Measurements from ENCODE around the gene ALPP.

DNA sequence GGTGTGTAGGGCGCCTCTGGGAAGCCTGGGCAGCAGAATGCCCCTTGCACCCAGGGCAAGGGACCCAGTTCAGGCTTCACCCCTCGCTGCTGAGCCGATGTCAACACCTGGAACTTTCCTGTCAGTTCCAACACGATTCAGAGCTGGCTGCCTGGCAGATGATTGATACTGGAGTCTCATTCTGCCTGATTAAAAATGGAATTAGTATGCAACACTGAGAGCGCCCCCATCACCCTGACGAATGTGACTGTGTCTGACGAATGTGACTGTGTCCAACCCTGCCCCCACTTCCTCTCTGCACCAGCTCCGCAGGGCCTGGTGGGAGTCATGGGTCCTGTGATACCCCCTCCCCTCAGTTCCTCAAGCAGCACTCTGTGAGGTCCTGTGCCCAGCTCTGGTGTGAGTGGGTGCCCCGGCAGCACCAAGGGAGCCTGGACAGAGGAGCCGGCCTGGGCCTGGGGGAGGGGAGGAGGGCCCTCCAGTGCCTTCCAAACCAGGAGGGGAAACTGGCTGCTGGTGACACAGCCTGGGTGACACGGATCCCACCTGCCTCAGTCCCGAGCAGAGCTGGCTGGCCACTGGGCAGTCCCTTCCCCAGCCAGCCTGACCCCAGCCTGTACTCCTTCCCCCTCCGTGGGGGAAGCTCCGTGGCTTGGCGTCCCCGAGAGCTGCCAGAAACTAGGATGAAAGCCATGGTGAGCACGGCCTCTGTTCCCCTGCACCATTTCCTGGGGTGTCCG, 41.4 kb upstream of the ALPP start:
- TF ChIP-seq, protein P1, sequence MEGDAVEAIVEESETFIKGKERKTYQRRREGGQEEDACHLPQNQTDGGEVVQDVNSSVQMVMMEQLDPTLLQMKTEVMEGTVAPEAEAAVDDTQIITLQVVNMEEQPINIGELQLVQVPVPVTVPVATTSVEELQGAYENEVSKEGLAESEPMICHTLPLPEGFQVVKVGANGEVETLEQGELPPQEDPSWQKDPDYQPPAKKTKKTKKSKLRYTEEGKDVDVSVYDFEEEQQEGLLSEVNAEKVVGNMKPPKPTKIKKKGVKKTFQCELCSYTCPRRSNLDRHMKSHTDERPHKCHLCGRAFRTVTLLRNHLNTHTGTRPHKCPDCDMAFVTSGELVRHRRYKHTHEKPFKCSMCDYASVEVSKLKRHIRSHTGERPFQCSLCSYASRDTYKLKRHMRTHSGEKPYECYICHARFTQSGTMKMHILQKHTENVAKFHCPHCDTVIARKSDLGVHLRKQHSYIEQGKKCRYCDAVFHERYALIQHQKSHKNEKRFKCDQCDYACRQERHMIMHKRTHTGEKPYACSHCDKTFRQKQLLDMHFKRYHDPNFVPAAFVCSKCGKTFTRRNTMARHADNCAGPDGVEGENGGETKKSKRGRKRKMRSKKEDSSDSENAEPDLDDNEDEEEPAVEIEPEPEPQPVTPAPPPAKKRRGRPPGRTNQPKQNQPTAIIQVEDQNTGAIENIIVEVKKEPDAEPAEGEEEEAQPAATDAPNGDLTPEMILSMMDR (IDR thresholded peaks at IDR 0.05; ENCODE audit: insufficient read depth, low read length), result no peak
- TF ChIP-seq GABPA (IDR thresholded peaks at IDR 0.05; ENCODE audit: low read depth), result no peak
- TF ChIP-seq, protein P2, sequence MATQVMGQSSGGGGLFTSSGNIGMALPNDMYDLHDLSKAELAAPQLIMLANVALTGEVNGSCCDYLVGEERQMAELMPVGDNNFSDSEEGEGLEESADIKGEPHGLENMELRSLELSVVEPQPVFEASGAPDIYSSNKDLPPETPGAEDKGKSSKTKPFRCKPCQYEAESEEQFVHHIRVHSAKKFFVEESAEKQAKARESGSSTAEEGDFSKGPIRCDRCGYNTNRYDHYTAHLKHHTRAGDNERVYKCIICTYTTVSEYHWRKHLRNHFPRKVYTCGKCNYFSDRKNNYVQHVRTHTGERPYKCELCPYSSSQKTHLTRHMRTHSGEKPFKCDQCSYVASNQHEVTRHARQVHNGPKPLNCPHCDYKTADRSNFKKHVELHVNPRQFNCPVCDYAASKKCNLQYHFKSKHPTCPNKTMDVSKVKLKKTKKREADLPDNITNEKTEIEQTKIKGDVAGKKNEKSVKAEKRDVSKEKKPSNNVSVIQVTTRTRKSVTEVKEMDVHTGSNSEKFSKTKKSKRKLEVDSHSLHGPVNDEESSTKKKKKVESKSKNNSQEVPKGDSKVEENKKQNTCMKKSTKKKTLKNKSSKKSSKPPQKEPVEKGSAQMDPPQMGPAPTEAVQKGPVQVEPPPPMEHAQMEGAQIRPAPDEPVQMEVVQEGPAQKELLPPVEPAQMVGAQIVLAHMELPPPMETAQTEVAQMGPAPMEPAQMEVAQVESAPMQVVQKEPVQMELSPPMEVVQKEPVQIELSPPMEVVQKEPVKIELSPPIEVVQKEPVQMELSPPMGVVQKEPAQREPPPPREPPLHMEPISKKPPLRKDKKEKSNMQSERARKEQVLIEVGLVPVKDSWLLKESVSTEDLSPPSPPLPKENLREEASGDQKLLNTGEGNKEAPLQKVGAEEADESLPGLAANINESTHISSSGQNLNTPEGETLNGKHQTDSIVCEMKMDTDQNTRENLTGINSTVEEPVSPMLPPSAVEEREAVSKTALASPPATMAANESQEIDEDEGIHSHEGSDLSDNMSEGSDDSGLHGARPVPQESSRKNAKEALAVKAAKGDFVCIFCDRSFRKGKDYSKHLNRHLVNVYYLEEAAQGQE (IDR thresholded peaks at IDR 0.05; ENCODE audit: insufficient replicate concordance, low read depth), result no peak

All from HL-60 (cell line).